Testis (tissue), 3 donors: ENCODE data around the gene MED27. TPM values are rescaled to one million over a fixed set of nuclear protein-coding genes. Genes with fewer than 3 reads are reported as not detected.

Source experiments
- DNase-seq: peaks from one replicate; pipeline ENCODE4 v3.0.0-alpha.2; 2019
- H3K27ac ChIP-seq, 2 donors: fragments of 200-600 bp; sonication (generic); one replicate each; pipeline ENCODE4 v1.5.1; 2019
- H3K27me3 ChIP-seq: fragments of 200-600 bp; sonication (generic); one replicate; pipeline ENCODE4 v1.5.1; 2019
- H3K36me3 ChIP-seq: fragments of 200-600 bp; sonication (generic); one replicate; pipeline ENCODE4 v1.5.1; 2017; ENCODE audit warnings: low read depth; ENCODE audit errors: missing control alignments
- H3K4me1 ChIP-seq: fragments of 200-600 bp; sonication (generic); one replicate; pipeline ENCODE4 v1.5.1; 2019
- H3K4me3 ChIP-seq, 2 donors: fragments of 200-600 bp; sonication (generic); one replicate each; pipeline ENCODE4 v1.5.1; 2017 to 2019
- H3K9me3 ChIP-seq: fragments of 200-600 bp; sonication (generic); one replicate; pipeline ENCODE4 v1.5.1; 2017
- POLR2A ChIP-seq: fragments of 450-650 bp; IDR thresholded peaks from one replicate; pipeline ENCODE4 v1.6.1; 2017; ENCODE audit warnings: antibody characterized with exemption, mild to moderate bottlenecking, moderate library complexity
- WGBS, 2 donors: methylation state at CpG; one replicate each; pipeline ENCODE4 v1.1.5; 2018; 5-methylcytosine and 5-hydroxymethylcytosine counted together
- intact Hi-C: fragments of 100-400 bp; cut with DNase I; formaldehyde crosslinking; loops from one replicate; pipeline ENCODE4 v1.15.1; 2023; ENCODE audit warnings: low total_unique reads
- polyA plus RNA-seq: library from polyadenylated mRNA; stranded (reverse); fragments of 350-450 nt; fragmentation: Illumina TruSeq; extraction: RNeasy Lipid Tissue Mini Kit (QIAGEN cat#74804); gene quantifications from one replicate; pipeline ENCODE4 v1.2.3, GENCODE V29; 2014; ENCODE audit warnings: low read depth, low replicate concordance; ENCODE audit not compliant: insufficient read depth
- total RNA-seq, 2 donors: library from RNA; depleted of rRNA; stranded (reverse); fragments of >200 nt; gene quantifications; one replicate each; pipeline ENCODE4 v1.2.3, GENCODE V29; 2016
- TF ChIP-seq, protein P1 (sequence below), 3 experiments: fragments of 450-650 bp in 2 of 3; fragments of 200-600 bp in 1 of 3; sonication (generic) in 1 of 3; IDR thresholded peaks; one replicate each; pipeline ENCODE4 v1.5.1; 2016 to 2019; ENCODE audit warnings: antibody characterized with exemption in 3 of 3, mild to moderate bottlenecking in 2 of 3, moderate library complexity in 1 of 3

Gene MED27
- total and polyA plus RNA-seq, 3 donors from 2014 or later, result 30.7 to 45.0 (median 33.7) TPM

DNA sequence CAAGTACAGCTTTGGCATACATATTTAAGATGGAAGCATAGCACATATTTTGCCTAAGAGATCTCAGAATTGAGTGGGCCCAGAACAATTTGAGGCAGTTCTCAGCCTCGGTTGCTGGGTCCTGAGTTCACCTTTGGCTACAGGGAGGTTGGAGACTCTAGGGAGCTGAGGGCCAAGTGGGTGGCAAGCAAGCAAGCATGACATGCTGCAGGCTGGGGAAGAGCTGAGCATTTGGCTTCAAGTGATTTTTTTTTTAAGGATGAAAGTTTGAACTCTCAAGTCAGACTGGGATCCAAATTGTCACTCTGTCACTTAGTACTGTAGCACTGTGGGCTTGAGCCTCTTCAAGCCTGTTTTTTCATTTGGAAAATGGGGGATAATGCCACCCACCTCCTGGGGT, 160.5 kb downstream of the MED27 start:
- TF ChIP-seq, protein P1, sequence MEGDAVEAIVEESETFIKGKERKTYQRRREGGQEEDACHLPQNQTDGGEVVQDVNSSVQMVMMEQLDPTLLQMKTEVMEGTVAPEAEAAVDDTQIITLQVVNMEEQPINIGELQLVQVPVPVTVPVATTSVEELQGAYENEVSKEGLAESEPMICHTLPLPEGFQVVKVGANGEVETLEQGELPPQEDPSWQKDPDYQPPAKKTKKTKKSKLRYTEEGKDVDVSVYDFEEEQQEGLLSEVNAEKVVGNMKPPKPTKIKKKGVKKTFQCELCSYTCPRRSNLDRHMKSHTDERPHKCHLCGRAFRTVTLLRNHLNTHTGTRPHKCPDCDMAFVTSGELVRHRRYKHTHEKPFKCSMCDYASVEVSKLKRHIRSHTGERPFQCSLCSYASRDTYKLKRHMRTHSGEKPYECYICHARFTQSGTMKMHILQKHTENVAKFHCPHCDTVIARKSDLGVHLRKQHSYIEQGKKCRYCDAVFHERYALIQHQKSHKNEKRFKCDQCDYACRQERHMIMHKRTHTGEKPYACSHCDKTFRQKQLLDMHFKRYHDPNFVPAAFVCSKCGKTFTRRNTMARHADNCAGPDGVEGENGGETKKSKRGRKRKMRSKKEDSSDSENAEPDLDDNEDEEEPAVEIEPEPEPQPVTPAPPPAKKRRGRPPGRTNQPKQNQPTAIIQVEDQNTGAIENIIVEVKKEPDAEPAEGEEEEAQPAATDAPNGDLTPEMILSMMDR (IDR thresholded peaks at IDR 0.05), result no peak
- no peak for TF ChIP-seq POLR2A

DNA sequence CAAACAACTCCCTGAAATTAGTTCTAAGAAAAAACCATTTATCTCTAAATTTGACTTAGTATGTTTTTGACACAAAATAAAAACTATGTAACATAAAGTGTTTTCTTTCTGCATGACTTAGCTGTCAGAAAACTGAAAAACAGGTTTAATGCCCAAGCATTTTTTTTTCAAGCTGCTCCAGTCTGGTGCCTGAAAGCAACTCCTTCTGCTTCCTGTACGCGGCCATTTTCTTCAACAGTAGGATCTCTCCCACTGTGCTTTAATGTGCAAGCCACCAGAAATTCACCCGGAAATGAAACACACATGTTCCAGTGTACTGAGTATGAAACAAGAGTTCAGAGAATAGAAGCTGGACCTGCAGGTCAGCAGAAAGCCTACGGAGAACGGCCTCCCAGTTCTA, 161.2 kb downstream of the MED27 start:
- no peak for DNase-seq
- Histone ChIP-seq H3K4me1 (no peaks in the 10 kb centered on the region), H3K4me3 (no peak overlapping the region), H3K27ac (no peak overlapping the region), H3K9me3 (no peaks in the 10 kb centered on the region), H3K36me3 (no peaks in the 10 kb centered on the region), H3K27me3 (no peaks in the 10 kb centered on the region)
- TF ChIP-seq, protein P1 (IDR thresholded peaks at IDR 0.05), result no peak
- TF ChIP-seq POLR2A, result no peak
- intact Hi-C loops, result no loop called here
- WGBS, 2 donors, result 81% methylated on average over 5 of the region's 5 CpGs

More for the DNA sequence above, 160.5 kb downstream of the MED27 start:
- H3K27me3 ChIP-seq, result no peaks in the 10 kb centered on the region
- intact Hi-C loops, result no loop called here
- H3K27ac ChIP-seq, result no peak overlapping the region
- WGBS, 2 donors, result 56 to 65% methylated on average over 1 of the region's 1 CpG
- no peak for DNase-seq
- no peaks in the 10 kb centered on the region for H3K4me1 ChIP-seq
- H3K9me3 ChIP-seq, result no peaks in the 10 kb centered on the region
- H3K36me3 ChIP-seq, result no peaks in the 10 kb centered on the region
- H3K4me3 ChIP-seq, result no peak overlapping the region

DNA sequence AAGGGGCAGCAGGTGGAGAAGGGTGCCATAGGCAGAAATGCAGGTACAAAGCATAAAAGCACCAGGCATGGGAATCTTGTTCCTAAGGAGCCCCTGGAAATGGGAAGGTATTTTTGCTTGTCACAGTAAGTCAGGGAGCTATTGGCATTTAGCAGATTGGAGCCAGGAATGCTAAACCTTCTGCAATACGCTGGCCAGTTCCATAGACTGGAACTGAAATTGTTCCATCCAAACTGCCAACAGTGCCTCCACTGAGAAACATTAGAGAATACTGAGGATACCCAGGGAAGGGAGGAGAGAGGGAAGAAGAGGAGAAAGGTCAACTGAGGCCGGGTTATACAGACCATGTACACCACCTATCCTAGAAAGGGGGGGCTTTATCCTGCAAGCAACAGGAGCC, 162.7 kb downstream of the MED27 start:
- 98% methylated on average over 2 of the region's 2 CpGs for WGBS, 2 donors
- no peaks in the 10 kb centered on the region for H3K9me3 ChIP-seq
- TF ChIP-seq POLR2A, result no peak
- TF ChIP-seq, protein P1 (IDR thresholded peaks at IDR 0.05), result no peak

DNA sequence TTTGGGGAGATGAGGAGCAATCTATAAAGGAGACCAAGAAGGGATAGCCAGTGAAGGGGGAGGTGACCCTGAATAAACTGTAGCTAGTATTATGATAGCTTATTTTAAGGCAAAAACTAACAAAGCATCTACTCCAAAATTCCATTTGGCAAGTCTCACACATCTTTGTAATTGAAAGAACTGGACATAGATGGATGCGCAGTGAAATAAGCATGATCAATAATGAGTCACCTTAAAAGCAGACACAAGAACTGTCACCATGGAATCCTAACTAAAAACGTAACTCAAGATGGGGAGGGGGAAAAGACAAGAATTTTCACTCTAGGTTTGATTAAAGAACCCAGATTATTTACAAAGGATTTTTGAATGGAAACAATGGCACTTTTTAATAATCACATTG, 164.5 kb downstream of the MED27 start:
- H3K4me1 ChIP-seq, result no peaks in the 10 kb centered on the region
- intact Hi-C loops, result no loop called here
- H3K9me3 ChIP-seq, result no peaks in the 10 kb centered on the region
- 92 to 96% methylated on average over 2 of the region's 2 CpGs for WGBS, 2 donors
- H3K36me3 ChIP-seq, result no peaks in the 10 kb centered on the region
- no peaks in the 10 kb centered on the region for H3K27me3 ChIP-seq
- no peak overlapping the region for H3K4me3 ChIP-seq
- TF ChIP-seq POLR2A, result no peak
- TF ChIP-seq, protein P1 (IDR thresholded peaks at IDR 0.05), result no peak
- no peak for DNase-seq
- H3K27ac ChIP-seq, result no peak overlapping the region

More for the DNA sequence above, 162.7 kb downstream of the MED27 start:
- Histone ChIP-seq H3K27ac (no peak overlapping the region), H3K27me3 (no peaks in the 10 kb centered on the region), H3K36me3 (no peaks in the 10 kb centered on the region), H3K4me3 (no peak overlapping the region), H3K4me1 (no peaks in the 10 kb centered on the region)
- intact Hi-C loops, result no loop called here
- no peak for DNase-seq

DNA sequence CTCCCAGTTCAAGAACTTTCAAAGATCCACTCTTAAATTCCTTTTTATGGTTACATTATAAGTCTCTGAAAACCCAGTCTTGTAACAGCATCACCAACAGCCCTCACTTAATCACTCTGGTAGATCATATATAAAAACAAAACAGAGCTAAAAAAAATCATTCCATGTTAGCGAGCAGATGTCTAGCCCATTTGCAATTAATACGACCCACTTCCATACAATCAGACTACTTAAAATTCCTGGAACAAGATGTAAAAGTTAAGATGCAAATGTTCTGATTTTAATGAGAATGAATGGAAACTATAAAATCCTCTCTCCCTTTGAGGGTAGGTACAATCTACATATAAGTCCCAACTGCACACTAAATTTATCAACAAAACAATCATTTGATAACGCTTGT, 167.0 kb downstream of the MED27 start:
- TF ChIP-seq, protein P1 (IDR thresholded peaks at IDR 0.05), result no peak
- TF ChIP-seq POLR2A, result no peak
- intact Hi-C loops, result no loop called here
- Histone ChIP-seq H3K27me3 (no peaks in the 10 kb centered on the region), H3K36me3 (no peaks in the 10 kb centered on the region), H3K4me3 (no peak overlapping the region), H3K4me1 (no peaks in the 10 kb centered on the region), H3K9me3 (no peaks in the 10 kb centered on the region), H3K27ac (no peak overlapping the region)
- no peak for DNase-seq
- 94 to 96% methylated on average over 3 of the region's 3 CpGs for WGBS, 2 donors
